Natural killer cell treated with Interleukin-12 subunit alpha and Interleukin-12 subunit beta and Interleukin-15 and Interleukin-18, amount 100 ng/mL, for 72 hours (primary cell): ENCODE measurements around the gene ARPP21. TPM values are rescaled to one million over a fixed set of nuclear protein-coding genes. Genes with fewer than 3 reads are reported as not detected.
"Not testable (repeated sequence)": the region's sequence is repeated elsewhere in the genome, so short reads cannot be mapped to it uniquely, and the experiment has no call there.

Source experiments
- ATAC-seq, 2 donors: fragments of 150-1000 bp; cut with Tn5 transposase in 1 of 2; sonication (Bioruptor Pico), chemical (Tn5 transposase) in 1 of 2; 2 replicates each; pipeline ENCODE4 v1.10.0; 2021
- DNase-seq: peaks from one replicate; pipeline ENCODE4 v3.0.0; 2022; ENCODE audit warnings: low spot score
- H3K27ac Mint-ChIP-seq, 2 donors: 1 replicate in 1 of 2; 2 replicates in 1 of 2; pipeline ENCODE4 v1.8.0; 2022; ENCODE audit warnings: mixed read lengths in 2 of 2, mild to moderate bottlenecking in 1 of 2, moderate library complexity in 1 of 2
- H3K27me3 Mint-ChIP-seq, 2 donors: 1 replicate in 1 of 2; 2 replicates in 1 of 2; pipeline ENCODE4 v1.8.0; 2022; ENCODE audit warnings: mixed read lengths in 2 of 2
- H3K36me3 Mint-ChIP-seq: one replicate; pipeline ENCODE4 v1.8.0; 2022; ENCODE audit warnings: mixed read lengths
- H3K4me1 Mint-ChIP-seq, 2 donors: 1 replicate in 1 of 2; 2 replicates in 1 of 2; pipeline ENCODE4 v1.8.0; 2022; ENCODE audit warnings: low read depth in 2 of 2, mixed read lengths in 2 of 2, mild to moderate bottlenecking in 1 of 2
- H3K4me3 Mint-ChIP-seq: one replicate; pipeline ENCODE4 v1.8.0; 2022; ENCODE audit warnings: mixed read lengths
- H3K9me3 Mint-ChIP-seq: 2 replicates; pipeline ENCODE4 v1.8.0; 2022; ENCODE audit warnings: mixed read lengths
- total RNA-seq, 2 donors: library from RNA; stranded (reverse); gene quantifications; one replicate each; pipeline ENCODE4 v1.2.3, GENCODE V29; 2022

The ARPP21 gene
- total RNA-seq, result not detected

DNA sequence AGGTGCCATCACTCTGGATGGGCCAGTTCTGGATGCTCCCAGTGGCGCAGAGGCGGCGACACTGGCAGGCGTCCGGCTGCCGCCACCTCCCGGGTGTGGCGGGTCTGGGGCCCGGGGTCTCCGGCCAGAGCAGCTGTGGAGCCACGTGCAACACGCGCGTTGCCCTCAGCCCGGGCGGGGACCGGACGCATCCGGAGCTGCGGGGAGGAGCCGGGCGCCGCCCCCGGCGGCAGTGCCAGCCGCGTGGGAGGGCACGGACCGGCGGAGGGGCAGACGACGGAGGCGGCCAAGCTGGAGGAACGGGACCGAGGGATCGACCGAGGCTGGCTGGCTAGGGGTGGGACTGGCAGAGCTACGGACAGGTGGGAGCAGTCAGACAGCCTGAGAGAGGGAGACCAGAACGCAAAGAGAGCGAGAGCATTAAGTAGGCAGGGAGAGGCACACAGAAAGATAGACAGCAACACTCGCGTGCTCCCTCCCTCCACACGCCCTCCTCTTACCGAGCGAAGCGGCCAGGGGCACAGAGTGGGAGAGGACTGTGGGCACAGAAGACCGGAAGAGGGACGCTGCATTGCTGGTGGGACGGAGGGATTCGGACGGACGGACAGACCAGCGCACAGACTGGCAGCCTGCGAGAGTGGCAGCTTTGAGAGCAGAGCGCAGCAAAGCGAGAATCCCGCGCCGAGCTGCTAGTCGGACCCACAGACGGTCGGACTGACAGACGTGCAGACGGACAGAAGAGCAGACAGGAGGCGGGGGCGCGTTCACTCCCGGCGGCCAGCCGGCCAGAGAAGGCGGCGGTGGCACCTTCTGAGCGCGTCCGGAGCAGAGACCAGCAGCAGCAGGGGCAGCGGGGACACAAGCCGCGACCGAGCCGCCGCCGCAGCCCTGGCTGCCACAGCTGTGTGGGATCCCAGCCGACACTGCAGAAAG lies at the start of gene ARPP21:
TSS of gene ARPP21 (plus strand) at position 272 of the 933 bp plus-strand sequence. CDS start 42,227 bp downstream, outside the sequence.
- peak; percentile 41 to 50 for ATAC-seq
- H3K27me3 Mint-ChIP-seq, result peaks cover 20 to 24% of the 10 kb centered on the region in 2 donors
- DNase-seq, result no peak

DNA sequence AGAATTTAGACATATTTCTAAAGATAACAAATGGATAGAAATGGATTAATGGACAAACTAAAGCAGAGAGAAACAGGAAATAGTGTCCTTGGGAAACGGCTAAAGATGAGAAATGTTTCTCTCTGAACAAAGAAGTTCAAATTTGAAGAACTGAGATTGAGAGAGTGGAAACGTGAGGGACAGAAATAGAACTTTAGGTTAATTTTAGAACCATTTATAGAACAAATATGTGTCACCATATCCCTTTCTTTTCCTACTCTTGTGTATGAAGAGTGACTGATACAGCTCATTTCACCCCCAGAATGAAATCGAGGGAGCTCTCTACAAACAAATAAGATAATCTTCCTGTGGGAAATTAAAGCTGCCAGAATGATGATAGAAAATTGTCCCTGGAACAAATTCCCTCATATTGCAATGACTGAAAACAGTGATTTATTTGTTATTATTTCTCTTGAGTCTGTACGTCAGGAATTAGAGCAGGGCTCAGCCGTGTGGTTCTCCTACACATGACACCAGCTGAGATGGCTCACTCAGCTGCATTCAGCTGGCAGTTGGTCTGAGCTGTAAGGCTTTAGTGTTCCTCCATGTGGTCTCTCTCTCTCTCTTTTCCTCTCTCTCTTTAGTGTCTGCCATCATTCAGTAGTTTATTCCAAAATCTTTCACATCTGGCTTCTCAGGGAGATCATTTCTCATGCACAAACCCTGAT lies 46.6 kb upstream of the ARPP21 start:
- H3K4me1 Mint-ChIP-seq, result no peaks in the 10 kb centered on the region
- H3K9me3 Mint-ChIP-seq, result peaks cover 11% of the 10 kb centered on the region
- ATAC-seq (no peak), DNase-seq (no peak)
- H3K4me3 Mint-ChIP-seq, result no peak overlapping the region
- H3K27me3 Mint-ChIP-seq, result no peaks in the 10 kb centered on the region
- H3K36me3 Mint-ChIP-seq, result peaks cover 4% of the 10 kb centered on the region
- H3K27ac Mint-ChIP-seq, result no peak overlapping the region

More for the DNA sequence above, at the start of gene ARPP21:
- H3K36me3 Mint-ChIP-seq, result no peaks in the 10 kb centered on the region
- peaks cover 9% of the 10 kb centered on the region for H3K9me3 Mint-ChIP-seq
- H3K4me3 Mint-ChIP-seq, result peak within 1 kb of the TSS; percentile 42
- H3K4me1 Mint-ChIP-seq, result no peaks in the 10 kb centered on the region
- H3K27ac Mint-ChIP-seq, result no peak within 1 kb of the TSS

DNA sequence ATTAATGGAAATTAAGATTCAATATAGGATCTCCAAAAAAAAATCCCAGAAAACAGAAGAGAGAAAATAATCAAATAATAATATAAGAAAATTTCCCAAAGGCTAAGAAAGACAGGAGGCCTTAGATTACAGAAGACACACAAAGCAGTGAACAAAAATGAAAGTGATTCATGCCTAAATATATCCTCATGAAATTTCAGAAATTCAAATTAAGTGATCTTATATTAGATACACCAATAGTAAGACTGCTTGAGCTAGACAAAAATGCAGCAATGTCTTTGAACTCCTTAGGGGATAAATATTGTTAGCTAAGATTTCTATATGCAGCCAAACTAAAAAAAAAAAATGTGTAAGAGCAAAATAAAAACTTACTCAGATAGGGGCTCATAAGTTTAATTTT lies 44.6 kb upstream of the ARPP21 start:
- DNase-seq, result no peak
- no peak for ATAC-seq
- H3K9me3 Mint-ChIP-seq, result peaks cover 10% of the 10 kb centered on the region
- no peaks in the 10 kb centered on the region for H3K4me1 Mint-ChIP-seq
- H3K36me3 Mint-ChIP-seq, result peaks cover 4% of the 10 kb centered on the region
- H3K4me3 Mint-ChIP-seq, result no peak overlapping the region
- H3K27me3 Mint-ChIP-seq, result no peaks in the 10 kb centered on the region
- H3K27ac Mint-ChIP-seq, result no peak overlapping the region

DNA sequence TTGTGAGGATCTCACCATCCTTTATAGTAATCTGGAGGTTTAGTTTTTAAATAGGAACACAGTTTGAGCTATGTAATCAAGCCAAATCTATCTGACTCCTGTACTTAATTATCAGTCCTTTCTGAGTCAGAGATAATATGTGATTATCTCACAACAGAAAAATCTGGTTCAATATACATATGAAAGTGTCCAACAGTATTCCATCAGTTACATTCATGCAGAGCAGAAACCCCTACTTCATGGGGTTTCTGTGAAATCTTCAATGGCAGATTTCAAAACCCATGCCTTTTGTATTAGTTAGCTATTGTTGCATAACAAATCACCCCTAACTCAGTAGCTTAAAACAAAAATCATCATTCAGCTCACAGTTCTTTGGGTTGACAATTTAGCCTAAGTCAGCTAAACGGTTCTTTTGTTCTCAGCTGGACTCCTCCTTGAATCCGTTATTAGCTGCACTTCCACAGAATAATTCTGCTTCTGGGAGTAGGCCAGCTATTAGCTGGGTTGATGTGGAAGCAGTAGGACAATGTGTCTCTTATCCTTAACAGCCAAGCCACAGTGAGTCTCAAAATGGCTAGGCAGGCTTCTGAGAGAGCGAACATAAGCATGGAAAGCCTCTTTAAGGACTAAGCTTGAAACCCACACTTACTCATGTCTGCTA lies 42.9 kb upstream of the ARPP21 start:
- Mint-ChIP-seq H3K27ac (no peak overlapping the region), H3K4me1 (no peaks in the 10 kb centered on the region), H3K4me3 (no peak overlapping the region), H3K9me3 (peaks cover 10% of the 10 kb centered on the region), H3K27me3 (no peaks in the 10 kb centered on the region), H3K36me3 (peaks cover 4% of the 10 kb centered on the region)
- ATAC-seq, result no peak
- DNase-seq, result no peak

DNA sequence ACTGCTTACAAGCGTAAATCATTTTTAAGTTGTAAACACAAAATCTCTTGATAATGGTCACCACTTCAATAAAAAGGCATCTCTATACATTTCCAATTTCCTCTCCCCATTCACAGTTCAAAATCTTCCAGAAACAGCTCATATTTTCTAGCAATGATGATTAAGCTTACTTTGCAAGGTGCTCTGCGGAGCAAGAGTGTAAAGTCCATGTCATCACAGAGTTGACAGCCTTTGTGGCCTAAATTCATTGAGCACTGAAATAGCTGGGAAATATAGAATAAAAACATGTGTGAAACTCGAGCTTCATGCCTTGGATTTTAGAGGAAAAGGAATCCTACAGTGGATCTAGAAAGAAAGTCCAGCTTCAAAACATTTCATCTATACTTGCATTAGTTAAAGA lies 41.8 kb upstream of the ARPP21 start:
- Mint-ChIP-seq H3K9me3 (peaks cover 15% of the 10 kb centered on the region), H3K36me3 (peaks cover 8% of the 10 kb centered on the region), H3K4me1 (no peaks in the 10 kb centered on the region), H3K27ac (no peak overlapping the region), H3K4me3 (no peak overlapping the region), H3K27me3 (no peaks in the 10 kb centered on the region)
- DNase-seq (no peak), ATAC-seq (no peak)

DNA sequence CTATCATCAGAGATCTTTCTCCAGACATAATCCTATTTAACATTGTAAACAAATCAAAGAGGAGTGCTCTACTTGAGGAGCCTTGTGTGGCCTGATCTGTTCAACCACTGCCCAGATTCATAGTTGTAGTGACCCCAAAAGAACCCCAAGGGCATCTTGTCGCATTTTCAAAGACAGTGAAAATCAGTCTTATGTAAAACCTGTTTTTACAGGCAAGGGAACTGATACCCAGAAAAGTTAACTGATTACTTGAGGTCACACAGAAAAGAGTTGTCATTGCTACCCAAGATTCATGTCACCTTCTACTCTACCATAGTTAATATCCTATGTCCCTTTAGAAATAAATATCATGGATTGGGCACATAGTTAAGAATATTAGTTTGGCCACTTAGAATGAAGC lies 40.5 kb upstream of the ARPP21 start:
- Mint-ChIP-seq H3K4me1 (no peaks in the 10 kb centered on the region), H3K36me3 (peaks cover 9% of the 10 kb centered on the region), H3K4me3 (no peak overlapping the region), H3K27ac (no peak overlapping the region), H3K9me3 (peaks cover 15% of the 10 kb centered on the region), H3K27me3 (no peaks in the 10 kb centered on the region)
- no peak for DNase-seq
- no peak for ATAC-seq

DNA sequence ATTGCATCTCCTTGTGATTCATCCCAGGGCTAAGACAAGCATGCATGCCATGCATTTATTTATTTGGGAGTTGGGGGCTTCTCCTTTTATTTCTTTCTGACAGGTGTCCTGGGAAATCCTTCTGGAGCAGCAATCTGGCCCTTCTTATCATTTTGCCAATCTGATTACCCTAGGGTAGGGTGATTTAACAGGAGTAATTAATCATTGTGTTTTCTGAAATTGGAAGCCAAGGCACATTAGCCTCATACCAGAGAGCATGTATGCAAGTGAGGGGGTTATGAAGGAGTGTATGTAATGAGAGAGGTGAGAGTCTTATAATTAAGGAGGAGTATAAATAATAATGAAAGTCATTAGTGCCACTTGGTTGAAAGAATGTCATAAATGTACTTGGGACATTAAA lies 37.4 kb upstream of the ARPP21 start:
- H3K36me3 Mint-ChIP-seq, result peaks cover 9% of the 10 kb centered on the region
- no peaks in the 10 kb centered on the region for H3K4me1 Mint-ChIP-seq
- H3K27me3 Mint-ChIP-seq, result no peaks in the 10 kb centered on the region
- no peak overlapping the region for H3K4me3 Mint-ChIP-seq
- no peak overlapping the region for H3K27ac Mint-ChIP-seq
- ATAC-seq (no peak), DNase-seq (no peak)
- H3K9me3 Mint-ChIP-seq, result peaks cover 12% of the 10 kb centered on the region

DNA sequence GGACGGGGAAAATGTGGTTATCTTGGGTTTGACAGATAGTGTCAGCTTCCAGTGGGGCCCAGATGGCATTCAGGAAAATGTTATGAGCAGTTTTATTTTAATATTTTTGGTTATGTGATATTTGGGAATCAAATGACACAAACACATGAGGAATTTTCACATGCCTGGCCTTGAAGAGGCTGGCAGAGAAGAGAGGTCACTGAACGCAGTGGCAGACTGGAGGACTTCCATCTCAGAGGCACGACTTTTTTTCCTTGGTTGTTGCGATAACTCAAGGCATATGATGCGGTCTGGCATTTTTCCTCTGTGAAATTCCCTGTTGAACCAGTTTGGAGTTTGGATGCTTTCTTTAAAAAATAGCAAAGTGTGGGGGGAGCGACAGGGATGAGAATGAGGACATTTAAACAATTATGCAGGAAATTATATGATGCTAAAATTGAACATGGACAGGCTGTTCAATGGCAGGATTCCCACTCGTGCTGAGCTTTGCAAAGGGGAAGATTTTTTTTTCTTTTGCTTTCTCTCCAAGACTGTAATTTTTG lies 36.9 kb upstream of the ARPP21 start:
- Mint-ChIP-seq H3K4me3 (no peak overlapping the region), H3K4me1 (no peaks in the 10 kb centered on the region), H3K27ac (no peak overlapping the region), H3K9me3 (peaks cover 12% of the 10 kb centered on the region), H3K27me3 (no peaks in the 10 kb centered on the region), H3K36me3 (peaks cover 9% of the 10 kb centered on the region)
- ATAC-seq, result no peak
- DNase-seq, result no peak

DNA sequence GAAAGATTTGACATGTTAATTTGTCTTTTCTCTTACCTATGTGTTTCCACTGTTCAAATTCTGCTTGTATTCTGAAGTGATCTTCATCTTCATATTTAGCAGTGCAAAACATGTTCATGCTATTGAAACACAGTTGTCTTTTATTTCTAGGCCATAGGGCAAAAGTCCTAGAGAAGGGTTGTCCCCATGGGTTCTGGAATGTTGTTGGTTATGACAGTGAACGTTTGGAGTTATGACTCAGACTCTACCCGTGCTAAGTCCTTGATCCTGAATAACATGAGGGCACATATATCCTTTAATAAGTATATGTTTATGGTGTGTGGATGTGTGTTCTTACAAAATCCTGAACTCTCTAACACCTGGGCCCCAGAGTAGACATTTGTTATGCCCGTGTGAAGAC lies 23.0 kb upstream of the ARPP21 start:
- H3K27me3 Mint-ChIP-seq, result no peaks in the 10 kb centered on the region
- H3K27ac Mint-ChIP-seq, result no peak overlapping the region
- ATAC-seq (no peak), DNase-seq (no peak)
- no peaks in the 10 kb centered on the region for H3K4me1 Mint-ChIP-seq
- H3K36me3 Mint-ChIP-seq, result peaks cover 1% of the 10 kb centered on the region
- H3K4me3 Mint-ChIP-seq, result no peak overlapping the region
- peaks cover 7% of the 10 kb centered on the region for H3K9me3 Mint-ChIP-seq

DNA sequence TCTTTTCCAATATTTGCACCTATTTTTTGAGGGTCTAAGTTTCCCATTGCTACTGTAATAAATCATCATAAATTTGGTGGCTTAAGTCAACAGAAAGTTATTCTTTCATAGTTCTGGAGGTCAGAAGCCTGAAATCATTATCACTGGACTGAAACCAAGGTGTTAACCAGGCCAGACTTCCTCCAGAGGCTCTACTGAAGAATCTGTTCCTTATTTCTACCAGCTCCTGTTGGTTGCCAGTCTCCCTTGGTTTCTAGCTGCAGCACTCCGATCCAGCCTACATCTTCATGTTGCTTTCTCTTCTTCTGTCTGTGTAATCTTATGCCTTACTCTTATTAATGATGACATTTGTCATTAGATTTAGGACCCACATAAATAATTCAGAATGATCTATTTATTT lies 22.0 kb upstream of the ARPP21 start:
- H3K4me3 Mint-ChIP-seq, result no peak overlapping the region
- DNase-seq (no peak), ATAC-seq (no peak)
- H3K36me3 Mint-ChIP-seq, result no peaks in the 10 kb centered on the region
- no peaks in the 10 kb centered on the region for H3K4me1 Mint-ChIP-seq
- H3K27me3 Mint-ChIP-seq, result no peaks in the 10 kb centered on the region
- peaks cover 8% of the 10 kb centered on the region for H3K9me3 Mint-ChIP-seq
- H3K27ac Mint-ChIP-seq, result no peak overlapping the region

DNA sequence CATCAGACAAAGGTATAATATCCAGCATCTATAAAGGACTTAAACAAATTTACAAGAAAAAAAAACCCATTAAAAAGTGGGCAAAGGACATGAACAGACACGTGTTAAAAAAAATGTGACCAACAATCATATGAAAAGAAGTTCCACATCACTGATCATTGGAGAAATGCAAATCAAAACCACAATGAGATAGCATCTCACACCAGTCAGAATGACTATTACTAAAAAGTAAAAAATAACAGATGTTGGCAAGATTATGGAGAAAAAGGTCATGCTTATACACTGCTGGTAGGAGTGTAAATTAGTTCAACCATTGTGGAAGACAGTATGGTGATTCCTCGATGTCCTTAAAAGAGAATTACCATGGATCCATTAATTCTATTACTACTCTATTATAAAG lies 19.1 kb upstream of the ARPP21 start:
- not testable (repeated sequence) for H3K9me3 Mint-ChIP-seq, DNase-seq, H3K27ac Mint-ChIP-seq, H3K27me3 Mint-ChIP-seq, H3K4me1 Mint-ChIP-seq, H3K4me3 Mint-ChIP-seq, H3K36me3 Mint-ChIP-seq, ATAC-seq

DNA sequence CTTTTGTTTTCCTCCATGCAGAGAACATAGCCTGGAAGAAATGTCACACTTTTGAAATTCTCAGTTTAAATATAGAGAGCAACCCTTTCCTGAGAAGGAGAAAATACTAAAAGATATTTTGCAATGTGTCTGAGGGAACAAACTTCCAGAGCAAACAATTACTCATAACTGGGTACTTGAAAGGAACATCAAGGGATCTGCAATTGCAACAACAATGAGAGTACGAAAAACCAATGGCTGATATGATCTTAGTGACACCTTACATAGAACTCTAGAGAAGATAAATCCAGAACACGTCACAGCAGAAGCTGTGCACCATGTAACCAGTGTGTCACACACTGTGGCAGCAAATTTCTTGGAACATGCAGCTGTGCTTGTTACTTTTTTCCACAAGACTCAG lies 14.6 kb upstream of the ARPP21 start:
- Mint-ChIP-seq H3K27ac (no peak overlapping the region), H3K36me3 (no peaks in the 10 kb centered on the region), H3K4me3 (no peak overlapping the region), H3K9me3 (peaks cover 5% of the 10 kb centered on the region), H3K4me1 (no peaks in the 10 kb centered on the region), H3K27me3 (no peaks in the 10 kb centered on the region)
- ATAC-seq (no peak), DNase-seq (no peak)

DNA sequence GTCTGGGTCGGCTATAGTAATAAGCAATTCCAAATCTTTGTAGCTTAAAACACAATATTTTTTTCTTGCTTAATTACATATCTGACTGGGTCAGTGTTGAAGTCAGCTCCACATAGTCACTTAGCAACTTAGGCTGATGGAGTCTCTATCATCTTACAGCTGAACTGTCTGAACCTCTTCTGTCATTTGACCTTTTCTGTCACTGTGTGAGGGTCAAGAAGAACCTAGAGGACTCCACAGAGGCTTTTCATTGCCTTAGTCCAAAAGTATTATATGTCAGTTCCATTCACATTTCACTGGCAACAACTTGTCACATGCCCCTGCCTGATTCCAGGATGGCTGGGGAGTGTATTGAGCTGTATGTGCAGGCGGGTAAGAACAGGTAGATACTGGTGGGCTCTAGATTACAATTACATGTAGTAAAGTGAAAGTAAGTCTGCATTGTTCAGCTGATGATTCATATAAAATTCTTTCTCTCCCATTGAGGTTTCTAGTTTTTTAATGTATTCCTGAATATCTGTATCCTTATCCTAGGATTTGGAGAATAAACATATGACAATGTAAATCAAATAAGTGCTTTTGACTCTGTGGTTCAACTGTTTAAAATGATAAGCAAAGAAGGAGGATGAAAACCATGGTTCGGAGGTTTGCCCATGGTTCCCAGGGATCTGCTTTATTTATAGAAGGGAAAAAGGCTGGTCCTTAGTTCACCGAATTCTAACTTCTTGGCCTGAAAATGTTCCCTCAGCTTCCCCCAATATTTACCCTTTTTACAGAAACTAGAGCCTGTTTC lies 5.8 kb upstream of the ARPP21 start:
- no peak for DNase-seq
- no peak for ATAC-seq
- H3K36me3 Mint-ChIP-seq, result no peaks in the 10 kb centered on the region
- peaks cover 2 to 5% of the 10 kb centered on the region in 2 donors for H3K27me3 Mint-ChIP-seq
- H3K27ac Mint-ChIP-seq, result no peak overlapping the region
- peaks cover 2% of the 10 kb centered on the region for H3K9me3 Mint-ChIP-seq
- no peaks in the 10 kb centered on the region for H3K4me1 Mint-ChIP-seq
- H3K4me3 Mint-ChIP-seq, result no peak overlapping the region
